Measurements from ENCODE around the gene CENPP.

The CENPP gene

GRCh38 chr9:92535940-92536850, 210.4 kb downstream of the CENPP start, which contains the start of gene ECM2:
ECM2 (minus strand) TSS chr9:92535990; CDS start chr9:92522866, 13,124 bp downstream.
- Histone ChIP-seq H3K27me3 (ENCODE audit: insufficient read depth, insufficient read length) (no peaks in the 10 kb centered on the region), H3K4me3 (ENCODE audit: insufficient read length, low read depth) (no peak within 1 kb of the TSS), H3K9me3 (ENCODE audit: insufficient read depth, low read length) (no peaks in the 10 kb centered on the region), H3K4me1 (ENCODE audit: insufficient read depth, insufficient read length) (no peaks in the 10 kb centered on the region), H3K9ac (ENCODE audit: insufficient read length, low read depth) (no peak within 1 kb of the TSS), H3K36me3 (ENCODE audit: insufficient read depth, insufficient read length, low read length) (no peaks in the 10 kb centered on the region)
- TF ChIP-seq SUZ12 (IDR thresholded peaks at IDR 0.05; ENCODE audit: extremely low read depth, insufficient read depth, insufficient read length) (no peak), YY1 (IDR thresholded peaks at IDR 0.05; ENCODE audit: insufficient read depth, insufficient read length) (no peak), ZNF274 (IDR thresholded peaks at IDR 0.05; ENCODE audit: low read depth, low read length) (no peak)
- DNase-seq (ENCODE audit: low read depth, low spot score): no peak

GRCh38 chr9:92538541-92538940, 212.8 kb downstream of the CENPP start:
- no peak overlapping the region for H3K9ac ChIP-seq (ENCODE audit: insufficient read length, low read depth)
- H3K4me3 ChIP-seq (ENCODE audit: insufficient read length, low read depth): no peak overlapping the region
- no peaks in the 10 kb centered on the region for H3K9me3 ChIP-seq (ENCODE audit: insufficient read depth, low read length)
- H3K4me1 ChIP-seq (ENCODE audit: insufficient read depth, insufficient read length): no peaks in the 10 kb centered on the region
- H3K27me3 ChIP-seq (ENCODE audit: insufficient read depth, insufficient read length): no peaks in the 10 kb centered on the region
- no peak for TF ChIP-seq ZNF274 (IDR thresholded peaks at IDR 0.05; ENCODE audit: low read depth, low read length)
- no peak for TF ChIP-seq SUZ12 (IDR thresholded peaks at IDR 0.05; ENCODE audit: extremely low read depth, insufficient read depth, insufficient read length)
- TF ChIP-seq YY1 (IDR thresholded peaks at IDR 0.05; ENCODE audit: insufficient read depth, insufficient read length): no peak
- DNase-seq (ENCODE audit: low read depth, low spot score): no peak
- H3K36me3 ChIP-seq (ENCODE audit: insufficient read depth, insufficient read length, low read length): no peaks in the 10 kb centered on the region

GRCh38 chr9:92543972-92544371, 218.2 kb downstream of the CENPP start:
- Histone ChIP-seq H3K36me3 (ENCODE audit: insufficient read depth, insufficient read length, low read length) (no peaks in the 10 kb centered on the region), H3K4me1 (ENCODE audit: insufficient read depth, insufficient read length) (no peaks in the 10 kb centered on the region), H3K4me3 (ENCODE audit: insufficient read length, low read depth) (no peak overlapping the region), H3K9ac (ENCODE audit: insufficient read length, low read depth) (no peak overlapping the region), H3K9me3 (ENCODE audit: insufficient read depth, low read length) (peaks cover 8% of the 10 kb centered on the region; the same call in 1 of the 2 replicates), H3K27me3 (ENCODE audit: insufficient read depth, insufficient read length) (no peaks in the 10 kb centered on the region)
- DNase-seq (ENCODE audit: low read depth, low spot score): no peak
- TF ChIP-seq YY1 (IDR thresholded peaks at IDR 0.05; ENCODE audit: insufficient read depth, insufficient read length): no peak

- Histone ChIP-seq H3K4me1 (ENCODE audit: insufficient read depth, insufficient read length) (no peaks in the 10 kb centered on the region), H3K4me3 (ENCODE audit: insufficient read length, low read depth) (no peak overlapping the region), H3K9me3 (ENCODE audit: insufficient read depth, low read length) (peaks cover 8% of the 10 kb centered on the region; the same call in 1 of the 2 replicates), H3K9ac (ENCODE audit: insufficient read length, low read depth) (no peak overlapping the region), H3K27me3 (ENCODE audit: insufficient read depth, insufficient read length) (no peaks in the 10 kb centered on the region), H3K36me3 (ENCODE audit: insufficient read depth, insufficient read length, low read length) (no peaks in the 10 kb centered on the region)
- TF ChIP-seq SUZ12 (IDR thresholded peaks at IDR 0.05; ENCODE audit: extremely low read depth, insufficient read depth, insufficient read length) (no peak), ZNF274 (IDR thresholded peaks at IDR 0.05; ENCODE audit: low read depth, low read length) (no peak), YY1 (IDR thresholded peaks at IDR 0.05; ENCODE audit: insufficient read depth, insufficient read length) (no peak)
- DNase-seq (ENCODE audit: low read depth, low spot score): no peak
Observed at GRCh38 chr9:92545002-92545510, 219.3 kb downstream of the CENPP start.

- Histone ChIP-seq H3K4me1 (ENCODE audit: insufficient read depth, insufficient read length) (no peaks in the 10 kb centered on the region), H3K9me3 (ENCODE audit: insufficient read depth, low read length) (peaks cover 8% of the 10 kb centered on the region; the same call in 1 of the 2 replicates), H3K4me3 (ENCODE audit: insufficient read length, low read depth) (no peak overlapping the region), H3K36me3 (ENCODE audit: insufficient read depth, insufficient read length, low read length) (no peaks in the 10 kb centered on the region), H3K27me3 (ENCODE audit: insufficient read depth, insufficient read length) (no peaks in the 10 kb centered on the region), H3K9ac (ENCODE audit: insufficient read length, low read depth) (no peak overlapping the region)
- no peak for TF ChIP-seq ZNF274 (IDR thresholded peaks at IDR 0.05; ENCODE audit: low read depth, low read length)
- TF ChIP-seq YY1 (IDR thresholded peaks at IDR 0.05; ENCODE audit: insufficient read depth, insufficient read length): no peak
- TF ChIP-seq SUZ12 (IDR thresholded peaks at IDR 0.05; ENCODE audit: extremely low read depth, insufficient read depth, insufficient read length): no peak
- no peak for DNase-seq (ENCODE audit: low read depth, low spot score)
Observed at GRCh38 chr9:92547356-92547755, 221.6 kb downstream of the CENPP start.

- H3K4me1 ChIP-seq (ENCODE audit: insufficient read depth, insufficient read length): no peaks in the 10 kb centered on the region
- TF ChIP-seq SUZ12 (IDR thresholded peaks at IDR 0.05; ENCODE audit: extremely low read depth, insufficient read depth, insufficient read length) (no peak), YY1 (IDR thresholded peaks at IDR 0.05; ENCODE audit: insufficient read depth, insufficient read length) (no peak), ZNF274 (IDR thresholded peaks at IDR 0.05; ENCODE audit: low read depth, low read length) (no peak)
- no peak for DNase-seq (ENCODE audit: low read depth, low spot score)
Observed at GRCh38 chr9:92550765-92551164, 225.0 kb downstream of the CENPP start.

GRCh38 chr9:92558612-92559374, 233.0 kb downstream of the CENPP start:
- Histone ChIP-seq H3K9me3 (ENCODE audit: insufficient read depth, low read length) (no peaks in the 10 kb centered on the region), H3K4me3 (ENCODE audit: insufficient read length, low read depth) (no peak overlapping the region), H3K27me3 (ENCODE audit: insufficient read depth, insufficient read length) (no peaks in the 10 kb centered on the region), H3K9ac (ENCODE audit: insufficient read length, low read depth) (no peak overlapping the region), H3K36me3 (ENCODE audit: insufficient read depth, insufficient read length, low read length) (no peaks in the 10 kb centered on the region), H3K4me1 (ENCODE audit: insufficient read depth, insufficient read length) (no peaks in the 10 kb centered on the region)
- DNase-seq (ENCODE audit: low read depth, low spot score): peak; percentile 1
- TF ChIP-seq YY1 (IDR thresholded peaks at IDR 0.05; ENCODE audit: insufficient read depth, insufficient read length) (no peak), ZNF274 (IDR thresholded peaks at IDR 0.05; ENCODE audit: low read depth, low read length) (no peak)

More at GRCh38 chr9:92550765-92551164, 225.0 kb downstream of the CENPP start:
- Histone ChIP-seq H3K4me3 (ENCODE audit: insufficient read length, low read depth) (no peak overlapping the region), H3K9me3 (ENCODE audit: insufficient read depth, low read length) (peaks cover 6% of the 10 kb centered on the region; the same call in 1 of the 2 replicates), H3K9ac (ENCODE audit: insufficient read length, low read depth) (no peak overlapping the region), H3K36me3 (ENCODE audit: insufficient read depth, insufficient read length, low read length) (no peaks in the 10 kb centered on the region), H3K27me3 (ENCODE audit: insufficient read depth, insufficient read length) (no peaks in the 10 kb centered on the region)
